RWPE1 (cell line): ENCODE results near the gene ALPP.
"Not testable (repeated sequence)": the region's sequence is repeated elsewhere in the genome, so short reads cannot be mapped to it uniquely, and the experiment has no call there.

Source experiments
- CTCF ChIA-PET: fragments of 350-600 bp; sonication (Branson Sonifier 250); formaldehyde crosslinking; extraction: SDS; loops from one replicate; lab custom pipeline; 2021; lab: Yijun Ruan, JAX
- POLR2A ChIA-PET: fragments of 400-600 bp; formaldehyde crosslinking; extraction: SDS; loops from one replicate; lab custom pipeline; 2020; ENCODE audit warnings: antibody characterized with exemption; ENCODE audit not compliant: low non-redundant PET; lab: Yijun Ruan, JAX
- DNase-seq: peaks from one replicate; pipeline ENCODE4 v3.0.0; 2012; ENCODE audit warnings: low spot score
- H3K27ac ChIP-seq: fragments of 450-650 bp; 2 replicates; pipeline ENCODE4 v1.5.1; 2017
- CTCF ChIP-seq: fragments of 450-650 bp; conservative IDR thresholded peaks from 2 replicates; pipeline ENCODE4 v1.5.1; 2017; ENCODE audit warnings: low read depth, mild to moderate bottlenecking

Gene ALPP

GRCh38 chr2:232361646-232362045 lies 16.9 kb upstream of the ALPP start:
- POLR2A ChIA-PET, result no interaction called here
- TF ChIP-seq CTCF, result no peak
- DNase-seq, result no peak
- CTCF ChIA-PET, result no interaction called here
- no peak overlapping the region for H3K27ac ChIP-seq

DNA sequence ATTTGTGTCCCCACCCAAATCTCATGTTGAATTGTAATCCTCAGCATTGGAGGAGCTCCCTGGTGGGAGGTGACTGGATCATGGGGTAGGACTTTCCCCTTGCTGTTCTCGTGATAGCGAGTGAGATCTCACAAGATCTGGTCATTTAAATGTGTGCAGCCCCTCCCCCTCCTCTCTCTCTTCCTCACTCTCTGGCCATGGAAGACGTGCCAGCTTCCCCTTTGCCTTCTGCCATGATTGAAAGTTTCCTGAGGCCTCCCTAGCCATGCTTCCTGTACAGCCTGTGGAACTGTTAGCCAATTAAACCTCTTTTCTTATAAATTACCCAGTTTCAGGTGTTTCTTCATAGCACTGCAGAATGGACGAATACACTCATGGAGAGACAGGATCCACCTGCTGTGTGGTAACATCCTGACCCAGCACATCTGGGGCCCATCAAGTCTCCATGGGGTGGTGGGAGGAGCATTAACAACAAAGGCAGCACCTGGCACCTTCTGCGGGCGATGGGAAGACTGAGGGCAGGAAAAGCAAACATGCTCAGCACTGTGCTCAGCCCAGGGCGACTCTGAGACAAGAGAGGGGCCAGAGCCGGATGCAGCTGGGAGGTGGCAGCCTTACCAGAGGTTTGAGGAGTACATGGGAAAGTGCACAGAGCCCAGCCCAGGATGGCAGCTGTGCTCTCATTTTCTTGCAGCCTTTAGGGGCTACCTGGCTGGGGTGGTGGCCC lies 16.2 kb upstream of the ALPP start:
- CTCF ChIA-PET, result no interaction called here
- no peak overlapping the region for H3K27ac ChIP-seq
- POLR2A ChIA-PET, result no interaction called here
- TF ChIP-seq CTCF, result no peak
- no peak for DNase-seq

GRCh38 chr2:232363064-232363783 lies 15.3 kb upstream of the ALPP start:
- DNase-seq, CTCF ChIA-PET, POLR2A ChIA-PET, H3K27ac ChIP-seq: not testable (repeated sequence)

GRCh38 chr2:232363784-232364615 lies 14.6 kb upstream of the ALPP start:
- POLR2A ChIA-PET, result no interaction called here
- CTCF ChIA-PET, result interaction anchor here (0.7 to 0.8 kb wide), 3 partner anchors 30 to 119 kb away, joined by 3 to 4 read pairs (median 3); no protein-coding TSS in a partner anchor
- no peak overlapping the region for H3K27ac ChIP-seq
- no peak for DNase-seq
- no peak for TF ChIP-seq CTCF

DNA sequence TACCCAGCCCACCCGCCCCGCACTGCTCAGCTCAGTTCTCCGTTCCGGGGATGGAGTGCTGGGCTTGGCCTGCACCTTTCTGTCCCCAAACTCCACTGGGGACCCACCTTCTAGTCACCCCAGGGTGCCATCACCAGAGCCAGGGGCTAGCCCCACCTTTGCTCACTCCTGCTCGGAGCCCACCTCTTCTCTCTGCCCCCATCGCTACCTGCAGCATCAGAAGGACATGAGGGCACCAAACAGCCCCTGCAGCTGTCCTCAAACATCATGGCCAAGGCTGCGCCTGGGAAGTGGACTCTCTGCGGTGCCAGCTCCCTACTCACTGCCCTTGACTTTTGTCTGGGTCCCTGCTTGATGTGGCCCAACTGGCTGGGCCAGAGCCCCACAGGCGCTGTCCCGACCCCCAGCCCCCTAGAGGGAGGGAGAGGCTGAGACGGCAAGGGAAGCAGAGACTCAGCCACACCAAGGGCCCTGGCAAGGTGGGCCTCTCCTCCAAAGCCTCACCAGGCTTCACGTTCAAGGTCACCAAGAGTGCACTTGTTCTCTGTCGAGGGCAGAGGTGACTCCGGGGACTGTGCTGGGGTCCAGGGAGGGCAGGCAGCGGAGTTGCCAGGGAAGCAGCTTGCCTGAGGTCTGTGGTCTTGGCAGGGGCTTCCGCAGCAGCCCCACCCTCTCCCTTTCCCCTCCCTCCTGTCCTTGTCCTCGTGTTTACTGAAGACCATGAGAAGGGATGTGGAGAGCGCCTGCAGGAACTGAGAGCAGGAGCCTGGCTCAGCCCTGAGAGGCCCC lies 13.6 kb upstream of the ALPP start:
- DNase-seq, POLR2A ChIA-PET, H3K27ac ChIP-seq: not testable (repeated sequence)
- CTCF ChIA-PET, result interaction anchor here (0.8 kb wide), 3 partner anchors 31 to 55 kb away, joined by 3 to 4 read pairs (median 4); no protein-coding TSS in a partner anchor

DNA sequence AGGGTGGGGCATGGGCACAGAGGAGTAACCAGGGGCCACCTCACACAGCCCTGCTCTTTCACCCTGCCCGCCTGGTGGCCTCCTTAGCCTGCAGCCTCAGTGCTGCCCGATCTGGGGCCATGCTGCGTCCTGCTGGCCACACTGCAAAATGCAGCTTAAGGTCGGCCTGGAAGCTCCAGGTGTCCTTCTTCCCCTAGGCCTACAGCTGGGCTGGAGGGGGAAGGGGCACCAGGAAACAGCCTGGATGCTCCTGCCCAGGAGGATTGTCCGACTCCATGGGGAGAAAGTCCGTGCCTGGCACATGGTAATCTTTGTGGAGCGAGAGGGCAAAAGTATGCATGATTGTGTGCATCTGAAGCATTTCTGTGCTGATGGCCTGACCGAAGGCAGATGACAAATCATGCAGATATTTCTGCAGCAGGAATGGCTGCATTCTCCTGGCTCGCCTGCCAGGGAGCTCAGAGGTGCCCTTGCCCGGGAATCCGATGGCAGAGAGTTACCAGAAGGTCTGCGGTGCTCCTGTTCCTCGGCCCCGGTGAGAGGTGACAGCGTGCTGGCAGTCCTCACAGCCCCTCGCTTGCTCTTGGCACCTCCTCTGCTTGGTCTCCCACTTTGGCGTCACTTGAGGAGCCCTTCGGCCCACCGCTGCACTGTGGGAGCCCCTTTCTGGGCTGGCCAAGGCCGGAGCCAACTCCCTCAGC lies 12.8 kb upstream of the ALPP start:
- ChIA-PET CTCF (interaction anchor here (0.5 to 0.8 kb wide), 4 partner anchors 54 to 459 kb away, joined by 3 to 4 read pairs (median 3); no protein-coding TSS in a partner anchor), POLR2A (no interaction called here)
- no peak for TF ChIP-seq CTCF
- H3K27ac ChIP-seq, result no peak overlapping the region
- no peak for DNase-seq

DNA sequence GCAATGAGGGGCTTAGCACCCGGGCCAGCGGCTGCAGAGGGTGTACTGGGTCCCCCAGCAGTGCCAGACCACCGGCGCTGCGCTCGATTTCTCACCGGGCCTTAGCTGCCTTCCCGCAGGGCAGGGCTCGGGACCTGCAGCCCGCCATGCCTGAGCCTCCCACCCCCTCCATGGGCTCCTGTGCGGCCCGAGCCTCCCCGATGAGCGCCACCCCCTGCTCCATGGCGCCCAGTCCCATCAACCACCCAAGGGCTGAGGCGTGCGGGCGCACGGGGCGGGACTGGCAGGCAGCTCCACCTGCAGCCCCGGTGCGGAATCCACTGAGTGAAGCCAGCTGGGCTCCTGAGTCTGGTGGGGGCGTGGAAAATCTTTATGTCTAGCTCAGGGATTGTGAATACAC lies 12.1 kb upstream of the ALPP start:
- DNase-seq, POLR2A ChIA-PET, H3K27ac ChIP-seq: not testable (repeated sequence)
- CTCF ChIA-PET, result interaction anchor here (0.5 kb wide), 1 partner anchor 72 kb away, joined by 3 read pairs; no protein-coding TSS in a partner anchor
